Gastroesophageal sphincter (tissue), 4 donors: Measurements from ENCODE around the gene GRK4. TPM values are rescaled to one million over a fixed set of nuclear protein-coding genes. Genes with fewer than 3 reads are reported as not detected.
A peak's percentile ranks its signal among the peaks of the same experiment; 100 is the strongest.

ENCODE experiments used
- ATAC-seq: fragments of 150-250 bp; one replicate; pipeline ENCODE4 v1.9.1; 2016; ENCODE audit warnings: mild to moderate bottlenecking, moderate library complexity
- H3K27ac ChIP-seq, 4 donors: fragments of 200-600 bp; sonication (generic) in 3 of 4; 1 replicate in 3 of 4; 2 replicates in 1 of 4; pipeline ENCODE4 v1.5.1; 2016 to 2019
- H3K27me3 ChIP-seq: fragments of 200-600 bp; sonication (generic); one replicate; pipeline ENCODE4 v1.5.1; 2019
- H3K36me3 ChIP-seq, 2 donors: fragments of 200-600 bp; sonication (generic); one replicate each; pipeline ENCODE4 v1.5.1; 2019; ENCODE audit warnings: control low read depth in 1 of 2
- H3K4me1 ChIP-seq, 3 donors: fragments of 200-600 bp; sonication (generic); 1 replicate in 2 of 3; 2 replicates in 1 of 3; pipeline ENCODE4 v1.5.1; 2016 to 2019; ENCODE audit warnings: control low read depth in 2 of 3
- H3K4me3 ChIP-seq, 2 donors: fragments of 200-600 bp; sonication (generic); one replicate each; pipeline ENCODE4 v1.5.1; 2019; ENCODE audit warnings: mild to moderate bottlenecking in 1 of 2, moderate library complexity in 1 of 2
- H3K9me3 ChIP-seq, 3 donors: fragments of 200-600 bp; sonication (generic); one replicate each; pipeline ENCODE4 v1.5.1; 2017 to 2019; ENCODE audit warnings: control low read depth in 2 of 3
- CTCF ChIP-seq, 4 experiments: fragments of 200-600 bp in 2 of 4; fragments of 450-650 bp in 2 of 4; sonication (generic) in 1 of 4; IDR thresholded peaks; one replicate each; pipeline ENCODE4 v1.5.1; 2017 to 2019; ENCODE audit warnings: antibody characterized with exemption in 4 of 4, mild to moderate bottlenecking in 2 of 4, moderate library complexity in 2 of 4
- EP300 ChIP-seq: sonication (generic); formaldehyde crosslinking; IDR thresholded peaks from one replicate; pipeline ENCODE4 v1.6.1; 2017; ENCODE audit warnings: antibody characterized with exemption, mild to moderate bottlenecking
- POLR2A ChIP-seq, 2 donors: fragments of 450-650 bp; IDR thresholded peaks; one replicate each; pipeline ENCODE4 v1.6.1; 2017; ENCODE audit warnings: antibody characterized with exemption in 2 of 2, mild to moderate bottlenecking in 2 of 2, moderate library complexity in 1 of 2
- POLR2AphosphoS5 ChIP-seq: sonication (generic); formaldehyde crosslinking; IDR thresholded peaks from one replicate; pipeline ENCODE4 v1.6.1; 2017; ENCODE audit warnings: antibody characterized with exemption
- WGBS, 2 donors: methylation state at CpG; one replicate each; pipeline ENCODE4 v1.1.5; 2018; ENCODE audit warnings: low coverage in 1 of 2; 5-methylcytosine and 5-hydroxymethylcytosine counted together
- total RNA-seq, 4 donors: library from RNA; depleted of rRNA; stranded (reverse); fragments of >200 nt; gene quantifications; one replicate each; pipeline ENCODE4 v1.1.0, GENCODE V29; 2016

Gene GRK4
- total RNA-seq, 4 donors from 2014 or later = 4.2 to 9.5 (median 6.2) TPM

GRCh38 chr4:3010577-3010976 is 47.2 kb downstream of the GRK4 start:
- TF ChIP-seq EP300 = no peak
- no peak for TF ChIP-seq POLR2AphosphoS5
- TF ChIP-seq POLR2A (IDR thresholded peaks at IDR 0.05) = no peak
- no peak for TF ChIP-seq CTCF (IDR thresholded peaks at IDR 0.05)
- Histone ChIP-seq H3K27me3 (no peaks in the 10 kb centered on the region), H3K4me1 (peaks cover 0 to 14% (median 0%) of the 10 kb centered on the region in 3 donors), H3K27ac (peak overlapping the region in 1 of 4 donors; percentile 24), H3K36me3 (no peaks in the 10 kb centered on the region), H3K4me3 (no peak overlapping the region), H3K9me3 (no peaks in the 10 kb centered on the region)
- 59 to 75% methylated on average over 2 of the region's 2 CpGs for WGBS, 2 donors
- peak; percentile 35 for ATAC-seq

- 60 to 66% methylated on average over 5 of the region's 5 CpGs for WGBS, 2 donors
- no peak for TF ChIP-seq POLR2A (IDR thresholded peaks at IDR 0.05)
- peak; percentile 55 for TF ChIP-seq POLR2AphosphoS5
- no peaks in the 10 kb centered on the region for H3K27me3 ChIP-seq
- H3K36me3 ChIP-seq = no peaks in the 10 kb centered on the region
- ATAC-seq = peak; percentile 85
- H3K4me1 ChIP-seq = peaks cover 0 to 14% (median 0%) of the 10 kb centered on the region in 3 donors
- peak overlapping the region in 1 of 4 donors; percentile 24 for H3K27ac ChIP-seq
- no peaks in the 10 kb centered on the region for H3K9me3 ChIP-seq
- no peak overlapping the region for H3K4me3 ChIP-seq
These were observed 47.6 kb downstream of the GRK4 start for GRCh38 chr4:3010998-3011397.

- ATAC-seq = no peak
- H3K9me3 ChIP-seq = no peaks in the 10 kb centered on the region
- H3K36me3 ChIP-seq = no peaks in the 10 kb centered on the region
- 84 to 92% methylated on average over 8 to 14 of the region's 17 CpGs for WGBS, 2 donors
- no peaks in the 10 kb centered on the region for H3K27me3 ChIP-seq
- peak overlapping the region in 2 of 4 donors; percentile 24 to 37 for H3K27ac ChIP-seq
- H3K4me3 ChIP-seq = no peak overlapping the region
- peaks cover 0 to 14% (median 0%) of the 10 kb centered on the region in 3 donors for H3K4me1 ChIP-seq
- TF ChIP-seq EP300 (no peak), CTCF (IDR thresholded peaks at IDR 0.05) (no peak), POLR2AphosphoS5 (no peak), POLR2A (IDR thresholded peaks at IDR 0.05) (no peak)
These were observed 48.3 kb downstream of the GRK4 start for GRCh38 chr4:3011456-3012220.

- no peak overlapping the region for H3K27ac ChIP-seq
- 82 to 94% methylated on average over 2 to 7 of the region's 7 CpGs for whole genome bisulfite sequencing, 2 donors
- H3K9me3 ChIP-seq = no peaks in the 10 kb centered on the region
- no peaks in the 10 kb centered on the region for H3K27me3 ChIP-seq
- TF ChIP-seq CTCF (IDR thresholded peaks at IDR 0.05) (no peak), POLR2AphosphoS5 (no peak), POLR2A (IDR thresholded peaks at IDR 0.05) (no peak)
- H3K4me1 ChIP-seq = peaks cover 0 to 14% (median 0%) of the 10 kb centered on the region in 3 donors
- H3K36me3 ChIP-seq = no peaks in the 10 kb centered on the region
- no peak overlapping the region for H3K4me3 ChIP-seq
- no peak for ATAC-seq
These were observed 50.0 kb downstream of the GRK4 start for GRCh38 chr4:3013323-3013722.

GRCh38 chr4:3013839-3014350 is 50.5 kb downstream of the GRK4 start:
- WGBS, 2 donors = 83 to 84% methylated on average over 6 to 7 of the region's 8 CpGs

More at GRCh38 chr4:3013839-3014350, 50.5 kb downstream of the GRK4 start:
- no peak for ATAC-seq
- Histone ChIP-seq H3K4me1 (peaks cover 0 to 14% (median 0%) of the 10 kb centered on the region in 3 donors), H3K36me3 (no peaks in the 10 kb centered on the region), H3K9me3 (no peaks in the 10 kb centered on the region), H3K4me3 (no peak overlapping the region), H3K27ac (no peak overlapping the region), H3K27me3 (no peaks in the 10 kb centered on the region)
- TF ChIP-seq EP300 = no peak
- TF ChIP-seq CTCF (IDR thresholded peaks at IDR 0.05) = no peak
- TF ChIP-seq POLR2AphosphoS5 = no peak
- TF ChIP-seq POLR2A (IDR thresholded peaks at IDR 0.05) = no peak
